ENCODE measurements around the gene PPP1R14C. TPM values are rescaled to one million over a fixed set of nuclear protein-coding genes. Genes with fewer than 3 reads are reported as not detected.

Gene PPP1R14C
- total RNA-seq, 2 donors from 2014 or later: 0.26 to 0.33 TPM

DNA sequence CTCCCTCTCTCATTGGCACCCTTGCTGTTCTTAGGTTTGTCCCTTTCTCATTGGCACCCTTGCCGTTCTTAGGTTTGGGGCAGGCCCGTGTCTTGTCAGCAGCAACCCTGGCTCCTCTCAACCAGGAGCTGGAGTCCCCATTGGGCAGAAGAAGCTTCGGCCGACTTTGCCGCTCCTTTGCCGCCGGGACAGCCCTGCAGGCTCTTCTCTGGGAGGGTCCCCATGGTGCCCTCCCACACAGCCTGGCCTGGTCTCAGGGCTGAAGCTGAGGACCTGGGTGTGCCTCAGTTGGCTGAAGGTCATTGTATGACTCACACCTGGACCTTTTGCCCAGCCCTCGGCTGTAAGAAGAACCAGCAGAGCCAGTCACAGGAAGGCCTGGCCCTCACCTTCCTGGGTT lies 59.6 kb downstream of the PPP1R14C start:
- H3K36me3 ChIP-seq (replicated peaks in 1 of 2; ENCODE audit: insufficient read depth in 1 of 2, low read depth in 2 of 2): no peaks in the 10 kb centered on the region
- no peak overlapping the region for H3K27ac ChIP-seq
- no peaks in the 10 kb centered on the region for H3K27me3 ChIP-seq
- ATAC-seq (no peak), DNase-seq (no peak)
- no peak for TF ChIP-seq CTCF (IDR thresholded peaks at IDR 0.05)
- no peak for TF ChIP-seq POLR2A (IDR thresholded peaks at IDR 0.05)
- H3K4me3 ChIP-seq: no peak overlapping the region
- H3K4me1 ChIP-seq: peaks cover 11% of the 10 kb centered on the region
- H3K9me3 ChIP-seq: no peaks in the 10 kb centered on the region
- WGBS, 2 donors: 83 to 86% methylated on average over 8 of the region's 8 CpGs
- intact Hi-C loops (cut with DNase I): no loop called here

DNA sequence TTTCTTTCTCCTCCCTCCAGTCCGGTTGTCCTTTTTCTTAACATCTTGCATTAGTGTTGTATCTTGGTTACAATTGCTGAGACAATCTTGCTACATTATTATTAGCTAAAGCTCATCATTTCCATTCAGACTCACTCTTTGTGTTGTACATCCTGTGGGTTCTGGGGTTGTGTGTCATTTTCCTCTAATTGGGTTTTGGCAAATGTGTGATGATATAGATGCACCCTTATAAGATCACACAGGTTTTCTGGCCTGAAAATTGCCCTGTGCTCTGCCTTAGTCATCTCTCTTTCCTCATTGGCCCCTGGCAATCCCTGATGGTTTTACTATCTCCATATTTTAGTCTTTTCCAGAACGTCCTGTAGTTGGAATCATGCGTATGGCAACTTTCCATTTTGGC lies 60.1 kb downstream of the PPP1R14C start:
- no peak for TF ChIP-seq CTCF (IDR thresholded peaks at IDR 0.05)
- TF ChIP-seq POLR2A (IDR thresholded peaks at IDR 0.05): no peak
- DNase-seq: no peak
- WGBS, 2 donors: 77 to 82% methylated on average over 3 of the region's 3 CpGs
- H3K36me3 ChIP-seq (replicated peaks in 1 of 2; ENCODE audit: insufficient read depth in 1 of 2, low read depth in 2 of 2): no peaks in the 10 kb centered on the region
- H3K27ac ChIP-seq: no peak overlapping the region
- intact Hi-C loops (cut with DNase I): no loop called here
- H3K27me3 ChIP-seq: no peaks in the 10 kb centered on the region
- H3K4me3 ChIP-seq: no peak overlapping the region
- peaks cover 10% of the 10 kb centered on the region for H3K4me1 ChIP-seq
- no peaks in the 10 kb centered on the region for H3K9me3 ChIP-seq
- ATAC-seq: no peak

GRCh38 chr6:150203378-150203777 lies 60.5 kb downstream of the PPP1R14C start:
- no peak for ATAC-seq
- Histone ChIP-seq H3K36me3 (replicated peaks in 1 of 2; ENCODE audit: insufficient read depth in 1 of 2, low read depth in 2 of 2) (no peaks in the 10 kb centered on the region), H3K4me3 (no peak overlapping the region), H3K9me3 (no peaks in the 10 kb centered on the region), H3K27me3 (no peaks in the 10 kb centered on the region), H3K4me1 (peaks cover 10% of the 10 kb centered on the region), H3K27ac (no peak overlapping the region)
- WGBS, 2 donors: 92 to 93% methylated on average over 12 of the region's 12 CpGs
- intact Hi-C loops (cut with DNase I): no loop called here
- no peak for DNase-seq
- TF ChIP-seq CTCF (IDR thresholded peaks at IDR 0.05) (no peak), POLR2A (IDR thresholded peaks at IDR 0.05) (no peak)

DNA sequence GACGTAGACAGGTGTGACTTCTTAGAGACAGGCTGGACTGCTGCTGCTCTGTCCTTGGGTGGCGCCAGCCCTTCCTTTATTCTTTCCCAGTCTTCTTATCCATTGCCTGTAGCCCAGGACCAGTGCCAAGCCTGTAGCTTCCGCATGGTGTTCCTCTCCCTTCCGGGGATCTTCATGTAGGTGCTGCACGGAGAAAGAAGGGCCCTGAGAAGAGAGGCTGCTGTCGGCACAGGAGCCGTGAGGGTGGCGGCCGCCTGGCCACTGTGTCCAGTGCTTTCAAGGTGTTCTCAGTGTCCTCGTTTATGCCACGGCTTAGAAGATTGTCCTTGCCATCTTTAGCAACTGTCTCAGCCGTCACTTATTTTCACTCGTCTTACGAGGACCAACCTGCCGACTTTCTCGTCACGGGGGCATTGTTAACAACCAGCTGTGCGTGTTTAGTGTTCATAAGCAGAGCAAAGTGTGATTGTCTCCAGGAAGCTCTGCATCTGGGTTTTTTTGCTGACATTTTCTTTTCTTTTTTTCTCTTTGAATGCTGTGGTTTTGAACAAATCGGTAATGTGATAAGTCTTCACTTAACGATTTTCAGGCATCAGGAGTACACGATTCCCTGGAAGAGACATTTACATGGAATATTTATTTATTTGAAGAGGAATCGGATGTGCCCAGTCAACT lies 61.2 kb downstream of the PPP1R14C start:
- no peaks in the 10 kb centered on the region for H3K27me3 ChIP-seq
- H3K4me3 ChIP-seq: no peak overlapping the region
- WGBS, 2 donors: 80 to 92% methylated on average over 22 of the region's 22 CpGs
- DNase-seq (no peak), ATAC-seq (no peak)
- no peak overlapping the region for H3K27ac ChIP-seq
- H3K36me3 ChIP-seq (replicated peaks in 1 of 2; ENCODE audit: insufficient read depth in 1 of 2, low read depth in 2 of 2): no peaks in the 10 kb centered on the region
- no peaks in the 10 kb centered on the region for H3K9me3 ChIP-seq
- intact Hi-C loops (cut with DNase I): no loop called here
- peaks cover 10% of the 10 kb centered on the region for H3K4me1 ChIP-seq
- TF ChIP-seq CTCF (IDR thresholded peaks at IDR 0.05) (no peak), POLR2A (IDR thresholded peaks at IDR 0.05) (no peak)

All from body of pancreas (tissue), 4 donors.